ENCODE results near the gene SF1.
A peak's percentile ranks its signal among the peaks of the same experiment; 100 is the strongest.

The SF1 gene

GRCh38 chr11:64764040-64764611 lies 14.2 kb downstream of the SF1 start:
- H3K27ac ChIP-seq = peak overlapping the region; percentile 3 to 79
- no peak overlapping the region for H3K4me3 ChIP-seq
- no peak for TF ChIP-seq CTCF (IDR thresholded peaks at IDR 0.05)
- no peak for DNase-seq (ENCODE audit: low spot score)

- DNase-seq (ENCODE audit: low spot score) = peak; percentile 68
These were observed 14.8 kb downstream of the SF1 start for GRCh38 chr11:64763526-64764039.

GRCh38 chr11:64762674-64763525 lies 15.4 kb downstream of the SF1 start:
- no peak for TF ChIP-seq CTCF (IDR thresholded peaks at IDR 0.05)
- H3K27ac ChIP-seq = peak overlapping the region; percentile 3 to 79
- DNase-seq (ENCODE audit: low spot score) = peak; percentile 72

More at GRCh38 chr11:64763526-64764039, 14.8 kb downstream of the SF1 start:
- Histone ChIP-seq H3K4me3 (no peak overlapping the region), H3K27ac (peak overlapping the region; percentile 3 to 79)
- TF ChIP-seq CTCF (IDR thresholded peaks at IDR 0.05) = no peak

GRCh38 chr11:64762277-64762673 lies 16.1 kb downstream of the SF1 start:
- no peak for DNase-seq (ENCODE audit: low spot score)
- TF ChIP-seq CTCF (IDR thresholded peaks at IDR 0.05) = no peak
- Histone ChIP-seq H3K27ac (peak overlapping the region; percentile 3 to 79), H3K4me3 (no peak overlapping the region)

More at GRCh38 chr11:64762674-64763525, 15.4 kb downstream of the SF1 start:
- no peak overlapping the region for H3K4me3 ChIP-seq

GRCh38 chr11:64760759-64761420 lies 17.5 kb downstream of the SF1 start:
- Histone ChIP-seq H3K27ac (peak overlapping the region; percentile 50 to 95), H3K4me3 (no peak overlapping the region)
- TF ChIP-seq CTCF (IDR thresholded peaks at IDR 0.05) = no peak
- DNase-seq (ENCODE audit: low spot score) = no peak

GRCh38 chr11:64759722-64760719 lies 18.3 kb downstream of the SF1 start, which contains the start of gene PYGM:
TSS of gene PYGM (minus strand) at chr11:64759974. CDS start at chr11:64759898, 76 bp downstream.
- H3K27ac ChIP-seq = peak within 1 kb of the TSS; percentile 78 to 95
- TF ChIP-seq CTCF (IDR thresholded peaks at IDR 0.05) = no peak
- DNase-seq (ENCODE audit: low spot score) = peak; percentile 96
- peak within 1 kb of the TSS; percentile 72 for H3K4me3 ChIP-seq
